Neutrophil (primary cell): Measurements from ENCODE around the gene GAS6.
"Not testable (repeated sequence)": the region's sequence is repeated elsewhere in the genome, so short reads cannot be mapped to it uniquely, and the experiment has no call there.

Experiments
- H3K27ac ChIP-seq: fragments of 200-600 bp; sonication (generic); 2 replicates; pipeline ENCODE4 v1.5.1; 2016; ENCODE audit warnings: mild to moderate bottlenecking, moderate library complexity
- H3K27me3 ChIP-seq: fragments of 200-600 bp; sonication (generic); 2 replicates; pipeline ENCODE4 v1.6.0; 2016; ENCODE audit warnings: mild to moderate bottlenecking
- H3K36me3 ChIP-seq: fragments of 200-600 bp; sonication (generic); 2 replicates; pipeline ENCODE4 v1.5.1; 2017
- H3K4me1 ChIP-seq, 2 experiments: fragments of 200-600 bp in 1 of 2; sonication (generic) in 1 of 2; 1 replicate in 1 of 2; 2 replicates in 1 of 2; pipeline versions ENCODE4 v1.5.1 to v1.6.1; 2013 to 2016; ENCODE audit warnings: low read depth in 1 of 2, low read length in 1 of 2, mild to moderate bottlenecking in 1 of 2, moderate library complexity in 1 of 2; ENCODE audit not compliant: control insufficient read depth in 1 of 2, insufficient read depth in 1 of 2
- H3K4me3 ChIP-seq, 2 experiments: fragments of 200-600 bp in 1 of 2; sonication (generic) in 1 of 2; 1 replicate in 1 of 2; 2 replicates in 1 of 2; pipeline ENCODE4 v1.5.1; 2013 to 2016; ENCODE audit warnings: low read depth in 1 of 2, low read length in 1 of 2, mild to moderate bottlenecking in 1 of 2, moderate library complexity in 1 of 2
- H3K9me3 ChIP-seq: fragments of 200-600 bp; sonication (generic); 2 replicates; pipeline ENCODE4 v1.5.1; 2016
- CTCF ChIP-seq: fragments of 200-600 bp; sonication (generic); IDR thresholded peaks from 2 replicates; pipeline ENCODE4 v1.5.1; 2016; ENCODE audit warnings: antibody characterized with exemption

The GAS6 gene

DNA sequence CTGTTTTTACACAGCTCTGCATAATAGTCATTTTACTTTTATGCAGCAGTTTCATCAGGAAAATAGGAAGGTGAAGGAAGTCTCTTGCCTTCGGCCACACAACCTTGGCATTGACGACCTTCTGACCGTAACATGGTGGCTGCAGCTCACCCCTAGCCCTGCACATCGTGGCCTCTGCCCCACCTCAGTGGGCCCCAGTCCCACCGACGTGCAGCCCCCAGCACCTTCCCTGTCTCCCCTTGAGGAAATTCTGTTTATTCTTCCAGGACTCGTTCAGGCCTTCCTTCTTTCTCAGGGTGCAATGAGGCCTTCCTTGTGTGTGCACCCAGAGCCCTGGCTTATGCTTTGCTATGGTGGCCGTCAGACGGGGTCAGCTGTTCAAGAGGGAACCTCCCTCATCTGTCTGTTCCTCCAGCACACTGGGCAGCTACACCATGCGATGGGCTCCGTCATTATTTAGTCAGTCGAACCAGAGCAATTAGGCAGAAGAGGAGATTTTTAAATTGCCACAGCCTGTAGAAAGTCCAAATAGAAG is 71.6 kb downstream of the GAS6 start:
- no peak for TF ChIP-seq CTCF
- H3K27me3 ChIP-seq = peaks cover 4% of the 10 kb centered on the region

GRCh38 chr13:113791761-113792160 is 72.1 kb downstream of the GAS6 start:
- Histone ChIP-seq H3K36me3 (no peaks in the 10 kb centered on the region), H3K27me3 (peaks cover 6% of the 10 kb centered on the region), H3K27ac (no peak overlapping the region), H3K4me1 (no peaks in the 10 kb centered on the region), H3K4me3 (no peak overlapping the region), H3K9me3 (no peaks in the 10 kb centered on the region)
- no peak for TF ChIP-seq CTCF

More for the DNA sequence above, 71.6 kb downstream of the GAS6 start:
- Histone ChIP-seq H3K4me3 (no peak overlapping the region), H3K36me3 (no peaks in the 10 kb centered on the region), H3K9me3 (no peaks in the 10 kb centered on the region), H3K27ac (no peak overlapping the region), H3K4me1 (no peaks in the 10 kb centered on the region)

DNA sequence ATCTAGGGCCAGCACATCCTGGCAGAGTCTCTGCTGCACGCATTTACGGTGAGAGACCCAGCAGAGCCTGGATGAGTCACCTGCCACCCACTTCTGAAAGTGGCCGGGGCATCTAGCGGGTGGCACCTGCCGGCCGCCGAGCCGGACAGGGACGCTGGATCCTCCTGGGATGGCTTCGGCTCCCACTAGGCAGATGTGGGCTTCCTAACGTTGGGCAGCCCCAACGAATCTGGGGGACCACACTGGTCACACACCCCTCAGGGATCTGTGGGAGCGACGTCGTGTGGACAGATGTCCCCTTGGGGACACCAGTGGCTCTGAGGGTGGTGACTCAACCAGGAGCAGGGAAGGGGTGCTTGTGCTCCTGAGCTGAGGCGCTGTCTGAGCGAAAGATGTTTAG is 72.7 kb downstream of the GAS6 start:
- H3K9me3 ChIP-seq = no peaks in the 10 kb centered on the region
- H3K36me3 ChIP-seq = no peaks in the 10 kb centered on the region
- no peaks in the 10 kb centered on the region for H3K4me1 ChIP-seq
- TF ChIP-seq CTCF = no peak
- no peak overlapping the region for H3K27ac ChIP-seq
- H3K27me3 ChIP-seq = peaks cover 6% of the 10 kb centered on the region
- H3K4me3 ChIP-seq = no peak overlapping the region

GRCh38 chr13:113789931-113790330 is 73.9 kb downstream of the GAS6 start:
- H3K4me1 ChIP-seq, H3K9me3 ChIP-seq, H3K27me3 ChIP-seq, H3K27ac ChIP-seq, H3K4me3 ChIP-seq, H3K36me3 ChIP-seq: not testable (repeated sequence)

DNA sequence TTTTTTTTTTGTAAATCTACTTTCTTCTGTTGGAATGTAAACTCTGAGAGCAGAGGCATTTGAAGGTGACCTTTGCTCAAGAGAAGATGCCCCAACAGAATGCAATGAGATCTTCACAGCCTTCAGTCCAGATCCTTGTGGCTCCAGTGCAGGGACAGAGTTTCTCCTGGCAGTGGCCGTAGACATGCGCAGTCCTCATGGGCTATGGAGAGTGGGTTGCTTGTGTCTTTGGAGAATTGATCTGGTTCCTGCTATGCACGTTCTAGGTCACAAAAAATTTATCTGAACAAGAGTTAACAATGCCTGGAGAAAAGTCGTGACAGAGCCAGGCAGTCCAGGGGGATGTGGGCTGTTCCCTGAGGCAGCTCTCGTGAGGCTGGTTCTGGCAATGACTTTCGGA is 74.7 kb downstream of the GAS6 start:
- peaks cover 6% of the 10 kb centered on the region for H3K27me3 ChIP-seq
- H3K27ac ChIP-seq = no peak overlapping the region
- TF ChIP-seq CTCF = no peak

GRCh38 chr13:113788413-113789135 is 75.3 kb downstream of the GAS6 start:
- no peak overlapping the region for H3K4me3 ChIP-seq
- H3K9me3 ChIP-seq = no peaks in the 10 kb centered on the region
- no peak for TF ChIP-seq CTCF
- H3K4me1 ChIP-seq = no peaks in the 10 kb centered on the region
- no peaks in the 10 kb centered on the region for H3K36me3 ChIP-seq
- peaks cover 6% of the 10 kb centered on the region for H3K27me3 ChIP-seq
- no peak overlapping the region for H3K27ac ChIP-seq

More for the DNA sequence above, 74.7 kb downstream of the GAS6 start:
- Histone ChIP-seq H3K4me3 (no peak overlapping the region), H3K9me3 (no peaks in the 10 kb centered on the region), H3K36me3 (no peaks in the 10 kb centered on the region), H3K4me1 (no peaks in the 10 kb centered on the region)
